Measurements from ENCODE around the gene GRM4.

Gene GRM4

DNA sequence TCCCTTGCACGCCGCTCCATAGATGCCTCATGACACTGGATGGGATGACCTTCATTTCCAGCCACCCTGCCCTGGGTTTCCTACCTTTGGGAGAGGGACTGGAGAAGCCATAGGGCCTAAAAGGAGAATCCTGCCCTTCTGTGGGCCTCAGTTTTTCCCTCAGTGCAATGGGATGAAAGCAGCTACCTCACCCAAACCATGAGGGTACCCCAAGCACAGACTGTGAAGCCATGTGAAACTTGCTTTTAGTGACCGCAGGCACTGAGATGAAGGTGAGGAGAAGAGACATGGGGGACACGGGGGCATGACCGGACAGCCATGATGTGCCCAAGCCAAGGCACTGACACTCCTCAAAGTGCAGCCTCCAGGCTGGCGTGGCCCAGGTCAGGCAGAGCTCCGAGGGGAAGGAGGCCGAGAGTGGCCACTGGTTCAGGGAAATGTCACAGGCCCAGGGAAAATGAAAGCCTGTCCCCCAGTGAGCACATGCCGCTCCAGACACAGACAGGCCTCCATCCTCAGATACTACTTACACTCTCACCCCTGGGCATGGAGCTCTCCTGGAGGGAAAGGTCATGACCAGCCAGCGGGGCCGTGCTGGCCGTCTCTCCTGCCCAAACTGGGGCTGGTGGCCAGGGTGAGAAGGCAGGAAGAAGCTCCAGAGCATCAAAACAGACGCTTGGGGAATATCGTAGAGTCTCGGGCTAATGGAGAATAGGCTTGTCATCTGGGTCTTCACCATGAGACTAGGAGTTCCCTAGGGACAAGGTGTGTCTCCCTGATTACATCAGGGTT is 116.2 kb downstream of the GRM4 start:
- Histone ChIP-seq H3K9ac (ENCODE audit: low read length) (no peak overlapping the region), H3K79me2 (ENCODE audit: control insufficient read depth, insufficient read depth, low read length) (no peaks in the 10 kb centered on the region), H3K79me1 (ENCODE audit: low read length) (no peaks in the 10 kb centered on the region), H2BK5ac (ENCODE audit: low read length) (no peak overlapping the region), H2BK120ac (ENCODE audit: low read depth, low read length) (no peak overlapping the region), H3K27me3 (ENCODE audit: insufficient read depth, low read length, poor library complexity) (no peaks in the 10 kb centered on the region), H4K8ac (ENCODE audit: low read depth, low read length) (no peak overlapping the region), H3K4me3 (ENCODE audit: low read length) (no peak overlapping the region), H4K5ac (ENCODE audit: low read length) (no peak overlapping the region), H3K36me3 (ENCODE audit: control insufficient read depth, insufficient read depth, low read length) (no peaks in the 10 kb centered on the region), H2BK15ac (replicated peaks; ENCODE audit: low read depth) (no peak overlapping the region), H2AK5ac (ENCODE audit: low read length) (no peak overlapping the region), H3K4ac (ENCODE audit: low read depth, low read length) (no peak overlapping the region), H3K23ac (ENCODE audit: low read length) (no peak overlapping the region), H3K4me1 (ENCODE audit: control insufficient read depth, low read depth, low read length) (peaks cover 6% of the 10 kb centered on the region), H3K4me2 (ENCODE audit: low read length) (no peak overlapping the region), H3K27ac (ENCODE audit: low read depth, low read length) (no peak overlapping the region), H3K18ac (ENCODE audit: low read length) (no peak overlapping the region), H3K56ac (ENCODE audit: low read length) (no peak overlapping the region)
- DNase-seq = no peak
- no CpG with 5 or more reads among the region's 15 CpGs for WGBS (ENCODE audit: extremely low coverage, insufficient coverage, low lambda C conversion rate)

DNA sequence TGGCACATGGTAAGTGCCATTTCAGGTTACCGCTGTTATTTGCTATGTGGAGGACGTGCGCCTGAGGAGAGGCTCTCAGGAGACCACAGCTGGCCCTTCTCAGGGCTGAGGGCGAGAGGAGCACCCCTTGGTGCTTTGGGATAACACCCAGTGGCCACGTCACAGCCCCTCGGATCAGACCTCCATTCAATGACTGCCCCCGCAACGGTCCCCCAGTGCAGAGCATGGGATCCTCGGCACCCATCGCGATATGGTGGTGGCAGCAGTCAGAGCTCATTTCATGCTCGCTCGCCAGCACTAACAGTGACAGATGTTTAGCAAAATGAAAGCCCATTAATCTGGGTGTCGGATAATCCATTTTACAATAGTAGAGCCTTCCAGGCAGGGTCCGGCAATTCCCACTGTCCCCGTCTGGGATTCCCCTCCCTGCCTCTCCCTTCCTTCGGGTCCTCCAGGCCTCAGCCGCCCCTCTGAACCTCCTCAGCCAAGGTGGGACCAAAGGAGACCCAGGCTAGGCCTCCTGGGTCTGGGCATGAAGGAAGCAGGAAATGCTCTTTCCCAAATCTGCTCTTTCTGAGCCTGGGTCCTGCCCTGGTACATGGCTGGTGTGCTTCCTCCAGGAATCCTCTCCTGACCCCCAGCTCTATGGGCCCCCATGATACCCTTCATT is 117.1 kb downstream of the GRM4 start:
- Histone ChIP-seq H3K27me3 (ENCODE audit: insufficient read depth, low read length, poor library complexity) (no peaks in the 10 kb centered on the region), H3K4me1 (ENCODE audit: control insufficient read depth, low read depth, low read length) (peaks cover 6% of the 10 kb centered on the region), H3K9ac (ENCODE audit: low read length) (no peak overlapping the region), H2BK5ac (ENCODE audit: low read length) (no peak overlapping the region), H2BK120ac (ENCODE audit: low read depth, low read length) (no peak overlapping the region), H3K18ac (ENCODE audit: low read length) (no peak overlapping the region), H3K27ac (ENCODE audit: low read depth, low read length) (no peak overlapping the region), H4K8ac (ENCODE audit: low read depth, low read length) (no peak overlapping the region), H2AK5ac (ENCODE audit: low read length) (no peak overlapping the region), H3K4ac (ENCODE audit: low read depth, low read length) (no peak overlapping the region), H3K79me1 (ENCODE audit: low read length) (no peaks in the 10 kb centered on the region), H4K5ac (ENCODE audit: low read length) (no peak overlapping the region), H3K36me3 (ENCODE audit: control insufficient read depth, insufficient read depth, low read length) (no peaks in the 10 kb centered on the region), H3K79me2 (ENCODE audit: control insufficient read depth, insufficient read depth, low read length) (no peaks in the 10 kb centered on the region), H3K23ac (ENCODE audit: low read length) (no peak overlapping the region), H2BK15ac (replicated peaks; ENCODE audit: low read depth) (no peak overlapping the region), H3K4me3 (ENCODE audit: low read length) (no peak overlapping the region), H3K56ac (ENCODE audit: low read length) (no peak overlapping the region), H3K4me2 (ENCODE audit: low read length) (no peak overlapping the region)
- WGBS (ENCODE audit: extremely low coverage, insufficient coverage, low lambda C conversion rate) = no CpG with 5 or more reads among the region's 18 CpGs
- DNase-seq = no peak

DNA sequence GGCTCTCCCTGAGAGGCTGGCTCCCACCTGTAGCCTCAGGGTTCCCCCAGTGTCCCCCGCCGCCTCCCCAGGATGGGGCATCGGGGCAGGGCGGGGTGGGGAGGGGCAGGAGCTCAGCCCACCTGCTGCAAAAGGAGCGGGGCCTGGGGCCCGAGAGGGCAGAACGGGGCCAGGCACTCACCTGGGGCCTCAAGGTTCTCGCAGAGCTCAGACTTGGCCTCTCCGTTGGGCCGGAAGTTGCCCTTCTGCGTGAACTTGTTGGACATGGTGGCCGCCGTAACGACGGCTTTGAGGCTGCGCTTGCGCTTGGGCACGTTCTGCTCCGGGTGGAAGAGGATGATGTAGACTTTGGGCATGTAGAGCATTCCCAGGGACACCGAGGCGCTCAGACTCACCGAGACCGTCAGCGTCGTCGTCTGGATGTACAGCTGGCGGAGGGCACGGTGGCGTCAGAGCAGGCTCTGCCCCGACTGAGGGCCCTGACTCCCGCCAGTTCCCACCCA is 117.9 kb downstream of the GRM4 start:
- no peak overlapping the region for H4K5ac ChIP-seq (ENCODE audit: low read length)
- H3K79me2 ChIP-seq (ENCODE audit: control insufficient read depth, insufficient read depth, low read length) = no peaks in the 10 kb centered on the region

DNA sequence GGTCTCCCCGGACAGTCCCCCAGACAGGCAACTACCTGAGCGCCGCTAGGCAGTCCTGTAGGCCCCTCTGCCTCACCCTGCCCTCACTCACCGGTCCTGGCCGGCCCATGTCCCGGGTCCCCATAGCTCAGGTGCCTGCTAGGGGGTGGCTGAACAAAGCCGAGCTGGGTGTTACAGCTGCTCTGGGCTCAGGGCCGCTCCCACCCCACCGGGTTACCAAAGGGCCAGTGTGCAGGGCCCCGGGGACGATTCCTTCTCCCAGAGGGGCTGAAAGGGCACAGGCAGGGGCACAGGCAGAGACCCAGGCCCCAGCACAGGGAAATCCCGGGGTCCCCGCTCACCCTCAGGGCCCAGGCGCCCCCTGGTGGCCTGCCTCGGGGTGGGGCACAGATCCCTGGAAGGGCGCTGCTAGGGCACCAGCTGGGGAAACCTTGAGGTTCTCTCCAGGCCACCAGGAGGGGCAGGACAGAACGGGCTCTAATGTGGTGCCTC is 118.4 kb downstream of the GRM4 start:
- no peak overlapping the region for H2BK5ac ChIP-seq (ENCODE audit: low read length)
- no peak overlapping the region for H4K8ac ChIP-seq (ENCODE audit: low read depth, low read length)
- H2AK5ac ChIP-seq (ENCODE audit: low read length) = no peak overlapping the region
- H3K4ac ChIP-seq (ENCODE audit: low read depth, low read length) = no peak overlapping the region
- H4K5ac ChIP-seq (ENCODE audit: low read length) = no peak overlapping the region
- H3K18ac ChIP-seq (ENCODE audit: low read length) = no peak overlapping the region
- H3K4me2 ChIP-seq (ENCODE audit: low read length) = no peak overlapping the region
- peak overlapping the region; percentile 31 for H3K56ac ChIP-seq (ENCODE audit: low read length)
- no CpG with 5 or more reads among the region's 17 CpGs for WGBS (ENCODE audit: extremely low coverage, insufficient coverage, low lambda C conversion rate)
- no peak overlapping the region for H2BK120ac ChIP-seq (ENCODE audit: low read depth, low read length)
- no peaks in the 10 kb centered on the region for H3K36me3 ChIP-seq (ENCODE audit: control insufficient read depth, insufficient read depth, low read length)
- H3K79me2 ChIP-seq (ENCODE audit: control insufficient read depth, insufficient read depth, low read length) = no peaks in the 10 kb centered on the region
- H3K27me3 ChIP-seq (ENCODE audit: insufficient read depth, low read length, poor library complexity) = no peaks in the 10 kb centered on the region
- H3K4me1 ChIP-seq (ENCODE audit: control insufficient read depth, low read depth, low read length) = peaks cover 6% of the 10 kb centered on the region
- H2BK15ac ChIP-seq (replicated peaks; ENCODE audit: low read depth) = no peak overlapping the region
- no peak overlapping the region for H3K4me3 ChIP-seq (ENCODE audit: low read length)
- H3K23ac ChIP-seq (ENCODE audit: low read length) = no peak overlapping the region
- H3K79me1 ChIP-seq (ENCODE audit: low read length) = no peaks in the 10 kb centered on the region
- H3K27ac ChIP-seq (ENCODE audit: low read depth, low read length) = no peak overlapping the region
- no peak overlapping the region for H3K9ac ChIP-seq (ENCODE audit: low read length)
- DNase-seq = peak; percentile 63

More for the DNA sequence above, 117.9 kb downstream of the GRM4 start:
- no peak for DNase-seq
- Histone ChIP-seq H2BK5ac (ENCODE audit: low read length) (no peak overlapping the region), H3K4ac (ENCODE audit: low read depth, low read length) (no peak overlapping the region), H3K9ac (ENCODE audit: low read length) (no peak overlapping the region), H2BK15ac (replicated peaks; ENCODE audit: low read depth) (no peak overlapping the region), H3K4me1 (ENCODE audit: control insufficient read depth, low read depth, low read length) (peaks cover 6% of the 10 kb centered on the region), H3K23ac (ENCODE audit: low read length) (no peak overlapping the region), H3K36me3 (ENCODE audit: control insufficient read depth, insufficient read depth, low read length) (no peaks in the 10 kb centered on the region), H2BK120ac (ENCODE audit: low read depth, low read length) (no peak overlapping the region), H2AK5ac (ENCODE audit: low read length) (no peak overlapping the region), H3K27me3 (ENCODE audit: insufficient read depth, low read length, poor library complexity) (no peaks in the 10 kb centered on the region), H4K8ac (ENCODE audit: low read depth, low read length) (no peak overlapping the region), H3K79me1 (ENCODE audit: low read length) (no peaks in the 10 kb centered on the region), H3K56ac (ENCODE audit: low read length) (no peak overlapping the region), H3K27ac (ENCODE audit: low read depth, low read length) (no peak overlapping the region), H3K4me3 (ENCODE audit: low read length) (no peak overlapping the region), H3K18ac (ENCODE audit: low read length) (no peak overlapping the region), H3K4me2 (ENCODE audit: low read length) (no peak overlapping the region)
- WGBS (ENCODE audit: extremely low coverage, insufficient coverage, low lambda C conversion rate) = no CpG with 5 or more reads among the region's 31 CpGs

DNA sequence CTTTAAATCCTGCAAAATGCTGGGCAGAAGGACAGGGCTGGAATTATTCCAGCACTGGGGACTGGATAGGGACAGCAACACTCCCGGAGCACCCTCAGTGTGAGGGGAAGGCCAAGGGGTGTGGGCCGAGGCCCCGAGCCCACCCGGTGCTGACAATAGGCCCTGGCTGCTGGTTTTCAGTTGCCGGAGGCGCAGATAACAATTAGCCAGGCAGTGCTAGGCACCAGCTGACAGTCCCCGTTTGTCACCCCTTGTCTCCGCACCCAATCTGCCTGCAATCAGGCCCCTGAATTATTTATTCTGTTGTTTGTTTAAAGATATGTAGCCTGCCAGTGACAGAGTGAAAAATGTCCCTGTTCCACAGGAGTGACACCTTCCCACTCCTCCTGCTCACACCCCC is 120.0 kb downstream of the GRM4 start:
- no peak overlapping the region for H2BK15ac ChIP-seq (replicated peaks; ENCODE audit: low read depth)
- H3K4me3 ChIP-seq (ENCODE audit: low read length) = no peak overlapping the region
- H2BK120ac ChIP-seq (ENCODE audit: low read depth, low read length) = no peak overlapping the region
- no peak overlapping the region for H3K27ac ChIP-seq (ENCODE audit: low read depth, low read length)
- WGBS (ENCODE audit: extremely low coverage, insufficient coverage, low lambda C conversion rate) = no CpG with 5 or more reads among the region's 8 CpGs
- no peak overlapping the region for H3K4ac ChIP-seq (ENCODE audit: low read depth, low read length)
- H3K4me2 ChIP-seq (ENCODE audit: low read length) = no peak overlapping the region
- H3K4me1 ChIP-seq (ENCODE audit: control insufficient read depth, low read depth, low read length) = peaks cover 6% of the 10 kb centered on the region
- H3K18ac ChIP-seq (ENCODE audit: low read length) = no peak overlapping the region
- H3K9ac ChIP-seq (ENCODE audit: low read length) = no peak overlapping the region
- no peaks in the 10 kb centered on the region for H3K79me2 ChIP-seq (ENCODE audit: control insufficient read depth, insufficient read depth, low read length)
- no peaks in the 10 kb centered on the region for H3K79me1 ChIP-seq (ENCODE audit: low read length)
- no peak overlapping the region for H3K23ac ChIP-seq (ENCODE audit: low read length)
- peak; percentile 26 for DNase-seq
- no peak overlapping the region for H4K8ac ChIP-seq (ENCODE audit: low read depth, low read length)
- no peaks in the 10 kb centered on the region for H3K27me3 ChIP-seq (ENCODE audit: insufficient read depth, low read length, poor library complexity)
- no peak overlapping the region for H4K5ac ChIP-seq (ENCODE audit: low read length)
- H2BK5ac ChIP-seq (ENCODE audit: low read length) = no peak overlapping the region
- H3K36me3 ChIP-seq (ENCODE audit: control insufficient read depth, insufficient read depth, low read length) = no peaks in the 10 kb centered on the region
- no peak overlapping the region for H2AK5ac ChIP-seq (ENCODE audit: low read length)
- H3K56ac ChIP-seq (ENCODE audit: low read length) = no peak overlapping the region
